ENCODE measurements around the gene ZRANB1.

The ZRANB1 gene

GRCh38 chr10:124923684-124924083 is 18.2 kb upstream of the ZRANB1 start:
- DNase-seq = no peak

GRCh38 chr10:124926548-124926947 is 15.4 kb upstream of the ZRANB1 start:
- no peak for DNase-seq

- no peak for DNase-seq
Observed at GRCh38 chr10:124928087-124928486, 13.8 kb upstream of the ZRANB1 start.

- no peak for DNase-seq
Observed at GRCh38 chr10:124928545-124928944, 13.4 kb upstream of the ZRANB1 start.

GRCh38 chr10:124935946-124936345 is 6.0 kb upstream of the ZRANB1 start:
- DNase-seq = no peak

GRCh38 chr10:124936813-124937212 is 5.1 kb upstream of the ZRANB1 start:
- no peak for DNase-seq

GRCh38 chr10:124939290-124939689 is 2.6 kb upstream of the ZRANB1 start:
- DNase-seq = no peak

- no peak for DNase-seq
Observed at GRCh38 chr10:124942317-124943169, 620 bp downstream of the ZRANB1 start.

GRCh38 chr10:124943301-124944092 is 1.6 kb downstream of the ZRANB1 start:
- DNase-seq = no peak

GRCh38 chr10:124944982-124945381 is 3.1 kb downstream of the ZRANB1 start:
- DNase-seq = no peak

- no peak for DNase-seq
Observed at GRCh38 chr10:124946945-124947344, 5.0 kb downstream of the ZRANB1 start.

GRCh38 chr10:124949543-124949942 is 7.6 kb downstream of the ZRANB1 start:
- DNase-seq = no peak

- no peak for DNase-seq
Observed at GRCh38 chr10:124952123-124952522, 10.2 kb downstream of the ZRANB1 start.

GRCh38 chr10:124953421-124953820 is 11.5 kb downstream of the ZRANB1 start:
- DNase-seq = no peak

- DNase-seq = no peak
Observed at GRCh38 chr10:124955243-124955642, 13.3 kb downstream of the ZRANB1 start.

GRCh38 chr10:124955868-124956267 is 13.9 kb downstream of the ZRANB1 start:
- no peak for DNase-seq

GRCh38 chr10:124956764-124957163 is 14.8 kb downstream of the ZRANB1 start:
- DNase-seq = no peak

GRCh38 chr10:124957404-124957947 is 15.6 kb downstream of the ZRANB1 start:
- peak; percentile 64 to 69 for DNase-seq

GRCh38 chr10:124959564-124959963 is 17.6 kb downstream of the ZRANB1 start:
- DNase-seq = no peak

- no peak for DNase-seq
Observed at GRCh38 chr10:124961248-124961570, 19.3 kb downstream of the ZRANB1 start.

- DNase-seq = no peak
Observed at GRCh38 chr10:124962421-124962820, 20.5 kb downstream of the ZRANB1 start.

GRCh38 chr10:124963866-124964720 is 22.2 kb downstream of the ZRANB1 start:
- peak; percentile 6 to 10 for DNase-seq

- no peak for DNase-seq
Observed at GRCh38 chr10:124966008-124966407, 24.1 kb downstream of the ZRANB1 start.

Measured in AML-193 (cell line).